Measurements from ENCODE around the gene LYRM7.

Gene LYRM7

GRCh38 chr5:131209506-131210150 is 38.9 kb downstream of the LYRM7 start:
- no peak for DNase-seq (ENCODE audit: low spot score)
- H3K27ac ChIP-seq, result no peak overlapping the region
- H3K4me3 ChIP-seq, result no peak overlapping the region
- TF ChIP-seq CTCF (IDR thresholded peaks at IDR 0.05), result no peak

GRCh38 chr5:131210151-131210510 is 39.4 kb downstream of the LYRM7 start:
- H3K4me3 ChIP-seq, result no peak overlapping the region
- DNase-seq (ENCODE audit: low spot score), result no peak
- TF ChIP-seq CTCF (IDR thresholded peaks at IDR 0.05), result no peak
- H3K27ac ChIP-seq, result no peak overlapping the region

- Histone ChIP-seq H3K4me3 (no peak overlapping the region), H3K27ac (no peak overlapping the region)
- no peak for DNase-seq (ENCODE audit: low spot score)
- no peak for TF ChIP-seq CTCF (IDR thresholded peaks at IDR 0.05)
Measured at GRCh38 chr5:131211669-131212068, 40.9 kb downstream of the LYRM7 start.

GRCh38 chr5:131212471-131213021 is 41.8 kb downstream of the LYRM7 start:
- Histone ChIP-seq H3K27ac (no peak overlapping the region), H3K4me3 (no peak overlapping the region)
- TF ChIP-seq CTCF (IDR thresholded peaks at IDR 0.05), result no peak
- no peak for DNase-seq (ENCODE audit: low spot score)

GRCh38 chr5:131214609-131215227 is 44.0 kb downstream of the LYRM7 start:
- no peak for TF ChIP-seq CTCF (IDR thresholded peaks at IDR 0.05)

GRCh38 chr5:131217791-131218190 is 47.0 kb downstream of the LYRM7 start:
- DNase-seq (ENCODE audit: low spot score), result no peak
- H3K4me3 ChIP-seq, result no peak overlapping the region
- no peak for TF ChIP-seq CTCF (IDR thresholded peaks at IDR 0.05)
- H3K27ac ChIP-seq, result no peak overlapping the region

More at GRCh38 chr5:131214609-131215227, 44.0 kb downstream of the LYRM7 start:
- Histone ChIP-seq H3K4me3 (peak overlapping the region; percentile 14), H3K27ac (no peak overlapping the region)
- no peak for DNase-seq (ENCODE audit: low spot score)

GRCh38 chr5:131218392-131218791 is 47.6 kb downstream of the LYRM7 start:
- Histone ChIP-seq H3K27ac (no peak overlapping the region), H3K4me3 (no peak overlapping the region)
- no peak for TF ChIP-seq CTCF (IDR thresholded peaks at IDR 0.05)
- no peak for DNase-seq (ENCODE audit: low spot score)

Measured in coronary artery (tissue), 2 donors.